ENCODE data around the gene AURKB.

- TF ChIP-seq CTCF (conservative IDR thresholded peaks at IDR 0.05 in 1 of 2, IDR thresholded peaks at IDR 0.05 in 1 of 2; ENCODE audit: extremely low read depth in 1 of 2, insufficient read depth in 1 of 2, low read depth in 1 of 2, low read length in 2 of 2) (no peak), EZH2 (IDR thresholded peaks at IDR 0.05; ENCODE audit: borderline replicate concordance, low read length) (no peak)
Measured at GRCh38 chr17:8206536-8206935, 3.8 kb downstream of the AURKB start.
